K562 (cell line): Measurements from ENCODE around the gene TRIM14. TPM values are rescaled to one million over a fixed set of nuclear protein-coding genes. Genes with fewer than 3 reads are reported as not detected.

Source experiments
- ATAC-seq: fragments of 200-7000 bp; cut with Tn5 transposase; 3 replicates; pipeline ENCODE4 v1.9.1; 2020; ENCODE audit warnings: moderate library complexity
- BruUV-seq: library from RNA; stranded (reverse); fragments of 400-500 nt; replicated peaks from 2 replicates; lab custom pipeline; 2021; lab: Mats Ljungman, UMichigan
- CTCF ChIA-PET: fragments of 300-600 bp; formaldehyde crosslinking; extraction: SDS; loops from one replicate; lab custom pipeline; 2021; ENCODE audit warnings: low intra/inter-chr PET ratio; lab: Yijun Ruan, JAX
- POLR2A ChIA-PET: fragments of 300-600, 350-650 bp; sonication (Branson Sonifier 250); formaldehyde crosslinking; extraction: SDS; loops from one replicate; lab custom pipeline; 2021; ENCODE audit warnings: antibody characterized with exemption, inconsistent platforms; lab: Yijun Ruan, JAX
- DNase-seq, 4 experiments: peaks; one replicate each; pipeline versions ENCODE4 v3.0.0 to v3.0.0-alpha.2; 2011 to 2018; ENCODE audit warnings: low spot score in 3 of 4, mixed read lengths in 3 of 4; ENCODE audit errors: extremely low read depth in 1 of 4
- FAIRE-seq: peaks from 2 replicates; lab custom pipeline; 2011; peaks lifted over from hg19 to GRCh38; lab: Jason Lieb, UNC
- H2AFZ ChIP-seq: 2 replicates; pipeline ENCODE4 v1.6.0; 2011; ENCODE audit warnings: low read depth, low read length, control low read depth, inconsistent platforms
- H3K27ac ChIP-seq: fragments of 200-600 bp; 3 replicates; pipeline ENCODE4 v1.8.0; 2011; ENCODE audit warnings: low read depth, mild to moderate bottlenecking, control low read depth, inconsistent platforms, low read length, moderate library complexity, mixed read lengths; ENCODE audit errors: extremely low read depth
- H3K27me3 ChIP-seq, 2 experiments: fragments of 300-600 bp in 1 of 2; 2 replicates in 1 of 2; 3 replicates in 1 of 2; pipeline versions ENCODE4 v1.6.0 to v1.8.0; 2011; ENCODE audit warnings: inconsistent platforms in 2 of 2, low read length in 2 of 2, mild to moderate bottlenecking in 1 of 2, mixed read lengths in 1 of 2, moderate library complexity in 1 of 2; ENCODE audit not compliant: control insufficient read depth in 2 of 2, insufficient read depth in 2 of 2
- H3K36me3 ChIP-seq: fragments of 300-600 bp; 3 replicates; pipeline ENCODE4 v1.8.0; 2011; ENCODE audit warnings: mild to moderate bottlenecking, low read length, inconsistent platforms; ENCODE audit not compliant: control insufficient read depth, insufficient read depth
- H3K4me1 ChIP-seq, 2 experiments: fragments of 200-600 bp in 1 of 2; replicated peaks in 1 of 2; 2 replicates in 1 of 2; 3 replicates in 1 of 2; pipeline versions ENCODE4 v1.5.1 to v1.8.0; 2011; ENCODE audit warnings: inconsistent platforms in 2 of 2, low read length in 2 of 2, mild to moderate bottlenecking in 1 of 2, mixed read lengths in 1 of 2, moderate library complexity in 1 of 2; ENCODE audit not compliant: control insufficient read depth in 2 of 2, insufficient read depth in 2 of 2
- H3K4me2 ChIP-seq: 2 replicates; pipeline ENCODE4 v1.6.1; 2011; ENCODE audit warnings: low read length, control low read depth, inconsistent platforms, mixed read lengths; ENCODE audit not compliant: insufficient read depth
- H3K4me3 ChIP-seq: fragments of 200-600 bp; sonication (generic), shearing (Covaris generic); 2 replicates; pipeline ENCODE4 v1.5.1; 2016; ENCODE audit warnings: control low read depth, inconsistent platforms
- H3K79me2 ChIP-seq: fragments of 200-600 bp; 3 replicates; pipeline ENCODE4 v1.8.0; 2011; ENCODE audit warnings: low read length, inconsistent platforms; ENCODE audit not compliant: control insufficient read depth, insufficient read depth
- H3K9ac ChIP-seq, 2 experiments: 2 replicates each; pipeline versions ENCODE4 v1.6.0 to v1.6.1; 2011; ENCODE audit warnings: low read depth in 2 of 2, low read length in 2 of 2, control low read depth in 1 of 2, inconsistent platforms in 1 of 2, mild to moderate bottlenecking in 1 of 2, mixed read lengths in 1 of 2; ENCODE audit not compliant: insufficient read depth in 1 of 2
- H3K9me1 ChIP-seq: one replicate; pipeline ENCODE4 v1.6.0; 2011; ENCODE audit warnings: inconsistent platforms, mild to moderate bottlenecking, low read length, moderate library complexity; ENCODE audit not compliant: control insufficient read depth, insufficient read depth
- H3K9me3 ChIP-seq: replicated peaks from 2 replicates; pipeline ENCODE4 v1.5.1; 2011; ENCODE audit warnings: low read depth, low read length, inconsistent platforms; ENCODE audit not compliant: control insufficient read depth, insufficient read depth
- H4K20me1 ChIP-seq: replicated peaks from 2 replicates; pipeline ENCODE4 v1.6.1; 2011; ENCODE audit warnings: low read length, inconsistent platforms, mixed read lengths; ENCODE audit not compliant: control insufficient read depth, insufficient read depth
- BRD4 ChIP-seq: fragments of 200-600 bp; sonication (generic); IDR thresholded peaks from 2 replicates; pipeline ENCODE4 v1.6.1; 2017; ENCODE audit warnings: inconsistent platforms
- CBFB ChIP-seq: sonication (generic); formaldehyde crosslinking; IDR thresholded peaks from 2 replicates; pipeline ENCODE4 v1.4.0; 2020; ENCODE audit warnings: mild to moderate bottlenecking, missing genetic modification reagents
- E2F6 ChIP-seq, 2 experiments: IDR thresholded peaks; 2 replicates each; pipeline ENCODE4 v1.6.1; 2011; ENCODE audit warnings: borderline replicate concordance in 1 of 2, control low read depth in 1 of 2, low read depth in 1 of 2, low read length in 1 of 2, mild to moderate bottlenecking in 1 of 2, mixed read lengths in 1 of 2, moderate library complexity in 1 of 2; ENCODE audit not compliant: insufficient read depth in 1 of 2, insufficient read length in 1 of 2, poor library complexity in 1 of 2, severe bottlenecking in 1 of 2; ENCODE audit errors: extremely low read depth in 1 of 2
- ELK3 ChIP-seq: fragments of 450-650 bp; formaldehyde crosslinking; IDR thresholded peaks from 2 replicates; pipeline ENCODE4 v1.4.0; 2020; ENCODE audit warnings: mild to moderate bottlenecking
- FOXA3 ChIP-seq, 2 experiments: fragments of 450-650 bp in 1 of 2; sonication (generic) in 1 of 2; formaldehyde crosslinking; IDR thresholded peaks in 1 of 2; conservative IDR thresholded peaks in 1 of 2; 2 replicates each; pipeline versions ENCODE4 v1.4.0 to v1.8.0; 2020 to 2022; ENCODE audit warnings: mild to moderate bottlenecking in 2 of 2, missing genetic modification reagents in 1 of 2
- JUND ChIP-seq, 2 experiments: IDR thresholded peaks; 2 replicates in 1 of 2; 3 replicates in 1 of 2; pipeline ENCODE4 v1.6.1; 2011; ENCODE audit warnings: borderline replicate concordance in 2 of 2, low read depth in 2 of 2, low read length in 2 of 2, improper control_type of control experiment in 1 of 2, missing biosample characterization in 1 of 2, missing genetic modification characterization in 1 of 2, missing genetic modification reagents in 1 of 2
- KLF16 ChIP-seq: IDR thresholded peaks from 2 replicates; pipeline ENCODE4 v1.6.1; 2016; ENCODE audit warnings: antibody characterized with exemption
- LCOR ChIP-seq: sonication (generic); formaldehyde crosslinking; IDR thresholded peaks from 2 replicates; pipeline ENCODE4 v1.8.0; 2022; ENCODE audit warnings: mild to moderate bottlenecking, missing genetic modification reagents
- MAZ ChIP-seq, 2 experiments: fragments of 450-650 bp in 1 of 2; sonication (generic) in 1 of 2; formaldehyde crosslinking; IDR thresholded peaks in 1 of 2; conservative IDR thresholded peaks in 1 of 2; 2 replicates each; pipeline versions ENCODE4 v1.4.0 to v1.5.0; 2020; ENCODE audit warnings: mild to moderate bottlenecking in 1 of 2, missing genetic modification reagents in 1 of 2
- NCOA4 ChIP-seq: fragments of 450-650 bp; IDR thresholded peaks from 2 replicates; pipeline ENCODE4 v1.6.1; 2018; ENCODE audit warnings: mild to moderate bottlenecking; ENCODE audit not compliant: partially characterized antibody
- PHF8 ChIP-seq: fragments of 200-600 bp; sonication (generic); IDR thresholded peaks from 2 replicates; pipeline ENCODE4 v1.6.1; 2012; ENCODE audit warnings: mixed run types, mild to moderate bottlenecking, inconsistent platforms, low read length, moderate library complexity, borderline replicate concordance
- TFAP4 ChIP-seq: sonication (generic); formaldehyde crosslinking; IDR thresholded peaks from 2 replicates; pipeline ENCODE4 v1.8.0; 2022; ENCODE audit warnings: missing genetic modification reagents, mild to moderate bottlenecking, moderate library complexity, borderline replicate concordance
- XRCC5 ChIP-seq: fragments of 200-400 bp; formaldehyde crosslinking; IDR thresholded peaks from 2 replicates; pipeline ENCODE4 v1.6.1; 2017; ENCODE audit warnings: low read depth, mild to moderate bottlenecking, low read length
- ZNF263 ChIP-seq: sonication (generic); formaldehyde crosslinking; IDR thresholded peaks from 2 replicates; pipeline ENCODE4 v1.8.0; 2022; ENCODE audit warnings: mild to moderate bottlenecking, missing genetic modification reagents, borderline replicate concordance
- ZNF408 ChIP-seq: fragments of 250-450 bp; sonication (Bioruptor Pico); IDR thresholded peaks from 2 replicates; pipeline ENCODE4 v1.4.0; 2020; ENCODE audit warnings: low read depth, mild to moderate bottlenecking, moderate library complexity
- WGBS: fragments of 100-300 bp; shearing (Covaris generic); methylation state at CpG from one replicate; pipeline ENCODE4 v1.1.6; 2016; ENCODE audit warnings: low coverage, mixed read lengths; ENCODE audit not compliant: insufficient coverage; ENCODE audit errors: missing lambda C conversion rate; 5-methylcytosine and 5-hydroxymethylcytosine counted together
- in situ Hi-C: fragments of 300-500 bp; cut with MboI; formaldehyde crosslinking; loops from 4 replicates; pipeline ENCODE4 v1.15.0; 2018; ENCODE audit warnings: inconsistent platforms, mixed read lengths
- intact Hi-C: fragments of 100-400 bp; cut with micrococcal nuclease; formaldehyde crosslinking; loops from 2 replicates; pipeline ENCODE4 v1.14.2; 2022
- polyA plus RNA-seq, 8 experiments: library from polyadenylated mRNA; depleted of rRNA in 4 of 8; stranded (reverse) in 5 of 8; unstranded in 3 of 8; fragments of >200 nt; fragmentation: Nextera tagmentation in 2 of 8; fragmentation: Illumina TruSeq in 1 of 8; extraction: Ambion mirVana in 2 of 8; extraction: Trizol in 1 of 8; gene quantifications; 2 replicates each; pipeline versions ENCODE4 v1.2.1 to v1.2.3, GENCODE V29; 2011 to 2014; ENCODE audit warnings: inconsistent platforms in 1 of 8, missing spikeins in 1 of 8
- total RNA-seq, 7 experiments: library from RNA; depleted of rRNA in 6 of 7; stranded (reverse); fragments of >200 nt in 6 of 7; fragmentation: Illumina TruSeq in 2 of 7; extraction: Trizol in 2 of 7; gene quantifications; 2 replicates each; pipeline versions ENCODE4 v1.2.1 to v1.2.3, GENCODE V29; 2011 to 2021; ENCODE audit warnings: low replicate concordance in 1 of 7

TRIM14 gene
- total and polyA plus RNA-seq, 9 of the 15 experiments (the other 6 are each of a cell fraction or from before 2014, with no cell fraction given): 7.6 to 41.0 (median 17.9) TPM

GRCh38 chr9:98074115-98074990 lies 44.7 kb downstream of the TRIM14 start:
- peak overlapping the region; percentile 4; the same call in 2 of the 3 replicates for H3K27ac ChIP-seq
- WGBS: 14% methylated on average over 13 of the region's 13 CpGs
- H3K4me3 ChIP-seq: no peak overlapping the region
- H4K20me1 ChIP-seq: peaks cover 8% of the 10 kb centered on the region; the same call in 1 of the 2 replicates
- H2AFZ ChIP-seq: peak overlapping the region; percentile 12; the same call in 1 of the 2 replicates
- peaks cover 4% of the 10 kb centered on the region in 2 experiments; a peak in 2 of 5 replicates for H3K4me1 ChIP-seq
- DNase-seq: peak; percentile 62 to 78 (median 68)
- CTCF ChIA-PET: interaction anchor here (0.6 to 1.3 kb wide), 6 partner anchors 150 to 702 kb away, joined by 3 to 5 read pairs (median 4); no protein-coding TSS in a partner anchor
- POLR2A ChIA-PET: interaction anchor here (0.7 to 3.9 kb wide), 5 partner anchors 17 to 183 kb away, joined by 3 to 30 read pairs (median 4); partner anchors contain the start of gene NANS
- peak overlapping the region in 1 of 2 experiments; percentile 84; a peak in 1 of 4 replicates for H3K9ac ChIP-seq
- no peaks in the 10 kb centered on the region for H3K9me1 ChIP-seq
- intact Hi-C loops (loop anchor here (1.0 to 2.0 kb wide), 3 partner anchors 130 to 189 kb away; partner anchors contain the start of gene TRMO), in situ Hi-C loops (no loop called here)
- FAIRE-seq: peak; percentile 85
- peaks cover 65% of the 10 kb centered on the region for H3K36me3 ChIP-seq
- no peaks in the 10 kb centered on the region for H3K9me3 ChIP-seq
- BruUV-seq: no TSS peak
- peak overlapping the region; percentile 40; the same call in 1 of the 2 replicates for H3K4me2 ChIP-seq
- no peaks in the 10 kb centered on the region for H3K27me3 ChIP-seq
- peaks cover 38% of the 10 kb centered on the region for H3K79me2 ChIP-seq
- peak; percentile 84 for ATAC-seq
- TF ChIP-seq ELK3 (CRISPR knock-in tag) (no peak), ZNF263 (CRISPR knock-in tag) (0 out of 2 replicates have a peak, but pooled peaks have one; percentile 31), PHF8 (no peak), ZNF408 (CRISPR knock-in tag) (no peak), FOXA3 (CRISPR knock-in tag; conservative IDR thresholded peaks at IDR 0.05 in 1 of 2, IDR thresholded peaks at IDR 0.05 in 1 of 2) (no peak), XRCC5 (peak; percentile 75), E2F6 (IDR thresholded peaks at IDR 0.05; ENCODE audit: borderline replicate concordance in 1 of 2, extremely low read depth in 1 of 2, insufficient read depth in 1 of 2, insufficient read length in 1 of 2, low read depth in 1 of 2, low read length in 1 of 2, poor library complexity in 1 of 2, severe bottlenecking in 1 of 2) (peak in 1 of 2 experiments; percentile 62), MAZ (CRISPR knock-in tag; conservative IDR thresholded peaks at IDR 0.05 in 1 of 2, IDR thresholded peaks at IDR 0.05 in 1 of 2) (peak in 1 of 2 experiments; percentile 34; a peak in 1 of 4 replicates), LCOR (CRISPR knock-in tag) (0 out of 2 replicates have a peak, but pooled peaks have one; percentile 46), KLF16 (0 out of 2 replicates have a peak, but pooled peaks have one; percentile 30), NCOA4 (no peak), TFAP4 (CRISPR knock-in tag) (peak; percentile 42), CBFB (CRISPR knock-in tag) (no peak), BRD4 (no peak), JUND (IDR thresholded peaks at IDR 0.05; ENCODE audit: borderline replicate concordance, low read depth, low read length) (0 out of 2 replicates have a peak, but pooled peaks have one; percentile 19), JUND (tag; IDR thresholded peaks at IDR 0.05; ENCODE audit: borderline replicate concordance, low read depth, low read length) (no peak)
